Measurements from ENCODE around the gene WBP11.
"Not testable (repeated sequence)": the region's sequence is repeated elsewhere in the genome, so short reads cannot be mapped to it uniquely, and the experiment has no call there.

WBP11 gene

GRCh38 chr12:14743061-14743460 is 60.2 kb downstream of the WBP11 start:
- no peak for DNase-seq (ENCODE audit: low read depth)
- TF ChIP-seq POLR2A (IDR thresholded peaks at IDR 0.05; ENCODE audit: extremely low read depth, insufficient read length) (no peak), MYC (IDR thresholded peaks at IDR 0.05; ENCODE audit: low read depth, low read length) (no peak), MAX (IDR thresholded peaks at IDR 0.05; ENCODE audit: low read depth, low read length) (no peak), CTCF (IDR thresholded peaks at IDR 0.05; ENCODE audit: low read depth, low read length) (no peak)
- no peak overlapping the region for H3K4me3 ChIP-seq (ENCODE audit: low read depth, low read length)

- no peak overlapping the region for H3K4me3 ChIP-seq (ENCODE audit: low read depth, low read length)
- no peak for DNase-seq (ENCODE audit: low read depth)
- TF ChIP-seq MYC (IDR thresholded peaks at IDR 0.05; ENCODE audit: low read depth, low read length) = no peak
- no peak for TF ChIP-seq POLR2A (IDR thresholded peaks at IDR 0.05; ENCODE audit: extremely low read depth, insufficient read length)
- TF ChIP-seq MAX (IDR thresholded peaks at IDR 0.05; ENCODE audit: low read depth, low read length) = no peak
- TF ChIP-seq CTCF (IDR thresholded peaks at IDR 0.05; ENCODE audit: low read depth, low read length) = no peak
These were observed 61.3 kb downstream of the WBP11 start for GRCh38 chr12:14741942-14742341.

- TF ChIP-seq POLR2A (IDR thresholded peaks at IDR 0.05; ENCODE audit: extremely low read depth, insufficient read length) (no peak), CTCF (IDR thresholded peaks at IDR 0.05; ENCODE audit: low read depth, low read length) (no peak), MYC (IDR thresholded peaks at IDR 0.05; ENCODE audit: low read depth, low read length) (no peak), MAX (IDR thresholded peaks at IDR 0.05; ENCODE audit: low read depth, low read length) (no peak)
- no peak overlapping the region for H3K4me3 ChIP-seq (ENCODE audit: low read depth, low read length)
- DNase-seq (ENCODE audit: low read depth) = no peak
These were observed 62.1 kb downstream of the WBP11 start for GRCh38 chr12:14741153-14741552.

- H3K4me3 ChIP-seq (ENCODE audit: low read depth, low read length); DNase-seq (ENCODE audit: low read depth): not testable (repeated sequence)
These were observed 66.8 kb downstream of the WBP11 start for GRCh38 chr12:14736441-14736840.

Data from NB4 (cell line).